ENCODE measurements around the gene ATP7A. TPM values are rescaled to one million over a fixed set of nuclear protein-coding genes. Genes with fewer than 3 reads are reported as not detected.

ATP7A gene
- total and polyA plus RNA-seq, 2 donors (not counting 3 experiments of a cell fraction or from before 2014, with no cell fraction given) = 3.1 to 8.8 TPM

- Histone ChIP-seq H3K9ac (replicated peaks; ENCODE audit: extremely low read depth, insufficient read depth, low read length) (no peak overlapping the region), H3K4me1 (ENCODE audit: control insufficient read depth, extremely low read depth, insufficient read depth, low read length) (no peaks in the 10 kb centered on the region), H3K4me2 (ENCODE audit: insufficient read depth, low read length) (no peak overlapping the region), H3K9me1 (replicated peaks; ENCODE audit: control insufficient read depth, extremely low read depth, insufficient read depth, low read length) (no peaks in the 10 kb centered on the region), H3K27ac (ENCODE audit: insufficient read depth, low read depth, low read length) (no peak overlapping the region), H2AFZ (ENCODE audit: low read depth, low read length) (no peak overlapping the region), H3K4me3 (replicated peaks in 1 of 3; ENCODE audit: insufficient read depth in 1 of 3, low read depth in 1 of 3, low read length in 3 of 3) (no peak overlapping the region), H4K20me1 (replicated peaks; ENCODE audit: control insufficient read depth, extremely low read depth, insufficient read depth, low read length) (no peaks in the 10 kb centered on the region), H3K79me2 (ENCODE audit: control insufficient read depth, insufficient read depth, low read length) (no peaks in the 10 kb centered on the region), H3K9me3 (replicated peaks; ENCODE audit: control insufficient read depth, insufficient read depth, low read length) (no peaks in the 10 kb centered on the region), H3K27me3 (ENCODE audit: control insufficient read depth in 2 of 2, insufficient read depth in 2 of 2, low read length in 2 of 2) (no peaks in the 10 kb centered on the region), H3K36me3 (ENCODE audit: control insufficient read depth in 2 of 2, extremely low read depth in 1 of 2, insufficient read depth in 2 of 2, low read length in 2 of 2) (no peaks in the 10 kb centered on the region)
- BruUV-seq (replicated peaks) = no TSS peak
- ChIA-PET CTCF (interaction anchor here (0.7 kb wide), 1 partner anchor 100 kb away, joined by 3 read pairs; no protein-coding TSS in a partner anchor), POLR2A (no interaction called here)
- TF ChIP-seq POLR2AphosphoS5 (IDR thresholded peaks at IDR 0.05; ENCODE audit: insufficient read depth, low read depth, low read length) = no peak
- TF ChIP-seq MAX (IDR thresholded peaks at IDR 0.05; ENCODE audit: insufficient read depth, insufficient read length) = no peak
- TF ChIP-seq EZH2 (IDR thresholded peaks at IDR 0.05; ENCODE audit: borderline replicate concordance, low read depth, low read length, severe bottlenecking) = no peak
- no peak for TF ChIP-seq FOS (IDR thresholded peaks at IDR 0.05; ENCODE audit: borderline replicate concordance, insufficient read depth, low read length)
- no peak for TF ChIP-seq POLR2A (IDR thresholded peaks at IDR 0.05; ENCODE audit: low read depth, low read length)
- no peak for TF ChIP-seq MYC (IDR thresholded peaks at IDR 0.05; ENCODE audit: low read depth, low read length)
- TF ChIP-seq GATA2 (IDR thresholded peaks at IDR 0.05; ENCODE audit: insufficient read depth, insufficient read length, low read depth, low read length) = no peak
- no peak for TF ChIP-seq CTCF (IDR thresholded peaks at IDR 0.05; ENCODE audit: extremely low read depth in 1 of 2, insufficient read depth in 1 of 2, low read depth in 1 of 2, low read length in 2 of 2)
- no peak for TF ChIP-seq JUN (IDR thresholded peaks at IDR 0.05; ENCODE audit: borderline replicate concordance, insufficient read depth, insufficient read length, low read depth)
- DNase-seq (ENCODE audit: low read depth, low spot score) = no peak
- peak; percentile 49 for FAIRE-seq
- dilution Hi-C loops (cut with MboI; ENCODE audit: extremely low pct_ligation_motif_present, low sequenced_read_pairs) = no loop called here
- intact Hi-C loops (cut with micrococcal nuclease) = no loop called here
Observed at GRCh38 chrX:77925764-77926163, 15.3 kb downstream of the ATP7A start.
